ENCODE results near the gene CACNA1I. TPM values are rescaled to one million over a fixed set of nuclear protein-coding genes. Genes with fewer than 3 reads are reported as not detected.

Gene CACNA1I
- total and polyA plus RNA-seq, 2 donors (not counting 1 experiment from before 2014, with no cell fraction given): under 0.01 to 0.01 TPM

- H3K4me1 ChIP-seq (ENCODE audit: control insufficient read depth, extremely low read depth, insufficient read depth, low read length): no peaks in the 10 kb centered on the region
- H3K9me3 ChIP-seq (ENCODE audit: control insufficient read depth, insufficient read depth, low read depth, low read length): no peaks in the 10 kb centered on the region
- no peak overlapping the region for H3K27ac ChIP-seq (ENCODE audit: insufficient read depth, low read length)
- H3K9ac ChIP-seq (ENCODE audit: insufficient read depth, low read length): no peak overlapping the region
- no peaks in the 10 kb centered on the region for H3K36me3 ChIP-seq (ENCODE audit: control insufficient read depth, insufficient read depth, low read length)
- TF ChIP-seq EZH2 (IDR thresholded peaks at IDR 0.05; ENCODE audit: low read length, missing control alignments) (no peak), CTCF (conservative IDR thresholded peaks at IDR 0.05 in 1 of 2, IDR thresholded peaks at IDR 0.05 in 1 of 2; ENCODE audit: low read depth in 1 of 2, low read length in 2 of 2) (no peak)
- no peak overlapping the region for H2AFZ ChIP-seq (ENCODE audit: low read length)
- no peak overlapping the region for H3K4me3 ChIP-seq (replicated peaks in 1 of 4; ENCODE audit: control extremely low read depth in 1 of 4, insufficient read depth in 1 of 4, low read depth in 3 of 4, low read length in 4 of 4)
- H3K27me3 ChIP-seq (ENCODE audit: control insufficient read depth, insufficient read depth, low read length): peaks cover 2% of the 10 kb centered on the region
- no peak for DNase-seq (ENCODE audit: low read depth in 2 of 2)
- H3K79me2 ChIP-seq (ENCODE audit: control insufficient read depth, insufficient read depth, low read length): no peaks in the 10 kb centered on the region
- H4K20me1 ChIP-seq (ENCODE audit: control insufficient read depth, extremely low read depth, insufficient read depth, low read length): no peaks in the 10 kb centered on the region
- no peak overlapping the region for H3K4me2 ChIP-seq (ENCODE audit: extremely low read depth, insufficient read depth, low read length)
Measured at GRCh38 chr22:39722501-39722900, 151.9 kb downstream of the CACNA1I start.

GRCh38 chr22:39723463-39723862 is 152.9 kb downstream of the CACNA1I start:
- Histone ChIP-seq H3K36me3 (ENCODE audit: control insufficient read depth, insufficient read depth, low read length) (no peaks in the 10 kb centered on the region), H3K9me3 (ENCODE audit: control insufficient read depth, insufficient read depth, low read depth, low read length) (no peaks in the 10 kb centered on the region), H3K4me1 (ENCODE audit: control insufficient read depth, extremely low read depth, insufficient read depth, low read length) (no peaks in the 10 kb centered on the region), H3K79me2 (ENCODE audit: control insufficient read depth, insufficient read depth, low read length) (no peaks in the 10 kb centered on the region), H3K4me3 (replicated peaks in 1 of 4; ENCODE audit: control extremely low read depth in 1 of 4, insufficient read depth in 1 of 4, low read depth in 3 of 4, low read length in 4 of 4) (no peak overlapping the region), H3K27ac (ENCODE audit: insufficient read depth, low read length) (no peak overlapping the region), H3K4me2 (ENCODE audit: extremely low read depth, insufficient read depth, low read length) (no peak overlapping the region), H3K27me3 (ENCODE audit: control insufficient read depth, insufficient read depth, low read length) (peaks cover 2% of the 10 kb centered on the region), H3K9ac (ENCODE audit: insufficient read depth, low read length) (no peak overlapping the region), H4K20me1 (ENCODE audit: control insufficient read depth, extremely low read depth, insufficient read depth, low read length) (no peaks in the 10 kb centered on the region), H2AFZ (ENCODE audit: low read length) (no peak overlapping the region)
- DNase-seq (ENCODE audit: low read depth in 2 of 2): no peak
- TF ChIP-seq EZH2 (IDR thresholded peaks at IDR 0.05; ENCODE audit: low read length, missing control alignments): no peak

DNA sequence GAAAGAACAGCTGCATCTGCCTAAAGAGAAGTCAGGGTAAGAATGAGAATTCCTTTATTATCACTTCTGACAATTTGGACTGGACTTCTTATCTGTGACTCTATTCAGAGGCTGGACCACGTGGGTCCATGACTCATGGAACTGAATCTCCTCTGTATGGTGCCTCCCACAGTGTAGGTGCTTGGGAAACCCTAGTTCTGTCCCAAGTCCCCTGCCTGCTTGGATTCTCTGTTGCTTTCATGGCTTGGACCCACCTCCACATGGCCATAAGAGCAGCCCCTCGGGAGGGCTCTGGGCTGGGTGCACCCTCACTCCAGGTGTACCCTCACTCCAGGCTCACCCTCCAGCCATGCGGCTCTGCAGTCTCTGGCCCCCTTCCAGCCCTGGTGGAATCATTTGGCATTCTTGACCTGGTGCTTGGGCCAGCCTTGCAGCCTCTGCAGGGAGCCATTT is 153.4 kb downstream of the CACNA1I start:
- Histone ChIP-seq H3K4me2 (ENCODE audit: extremely low read depth, insufficient read depth, low read length) (no peak overlapping the region), H3K36me3 (ENCODE audit: control insufficient read depth, insufficient read depth, low read length) (no peaks in the 10 kb centered on the region), H3K4me1 (ENCODE audit: control insufficient read depth, extremely low read depth, insufficient read depth, low read length) (no peaks in the 10 kb centered on the region), H4K20me1 (ENCODE audit: control insufficient read depth, extremely low read depth, insufficient read depth, low read length) (no peaks in the 10 kb centered on the region), H3K9ac (ENCODE audit: insufficient read depth, low read length) (no peak overlapping the region), H2AFZ (ENCODE audit: low read length) (no peak overlapping the region), H3K79me2 (ENCODE audit: control insufficient read depth, insufficient read depth, low read length) (no peaks in the 10 kb centered on the region), H3K27me3 (ENCODE audit: control insufficient read depth, insufficient read depth, low read length) (peaks cover 2% of the 10 kb centered on the region), H3K27ac (ENCODE audit: insufficient read depth, low read length) (no peak overlapping the region), H3K9me3 (ENCODE audit: control insufficient read depth, insufficient read depth, low read depth, low read length) (no peaks in the 10 kb centered on the region), H3K4me3 (replicated peaks in 1 of 4; ENCODE audit: control extremely low read depth in 1 of 4, insufficient read depth in 1 of 4, low read depth in 3 of 4, low read length in 4 of 4) (no peak overlapping the region)
- TF ChIP-seq CTCF (conservative IDR thresholded peaks at IDR 0.05 in 1 of 2, IDR thresholded peaks at IDR 0.05 in 1 of 2; ENCODE audit: low read depth in 1 of 2, low read length in 2 of 2) (no peak), EZH2 (IDR thresholded peaks at IDR 0.05; ENCODE audit: low read length, missing control alignments) (no peak)
- DNase-seq (ENCODE audit: low read depth in 2 of 2): peak; percentile 6 to 65
